ENCODE data around the gene ERBB4. TPM values are rescaled to one million over a fixed set of nuclear protein-coding genes. Genes with fewer than 3 reads are reported as not detected.

Gene ERBB4
- total and polyA plus RNA-seq, 10 of the 15 experiments (the other 5 are each of a cell fraction or from before 2014, with no cell fraction given): under 0.01 to 0.23 (median 0.01) TPM; not detected in 4

- TF ChIP-seq GABPA (IDR thresholded peaks at IDR 0.05; ENCODE audit: low read depth) (no peak), TCF12 (IDR thresholded peaks at IDR 0.05; ENCODE audit: low read depth, low read length) (no peak), PKNOX1 (IDR thresholded peaks at IDR 0.05) (no peak)
- CTCF ChIA-PET: interaction anchor here (0.7 to 1.0 kb wide), 2 partner anchors 9 to 151 kb away, joined by 3 read pairs; no protein-coding TSS in a partner anchor
Observed at GRCh38 chr2:212156088-212156487, 382.5 kb downstream of the ERBB4 start.

GRCh38 chr2:212154477-212154878 is 384.1 kb downstream of the ERBB4 start:
- Histone ChIP-seq H3K9ac (ENCODE audit: control insufficient read depth, insufficient read depth, low read length) (no peak overlapping the region), H4K20me1 (ENCODE audit: control insufficient read depth, insufficient read depth) (no peaks in the 10 kb centered on the region), H2AFZ (ENCODE audit: control insufficient read depth, low read depth, low read length) (no peak overlapping the region), H3K36me3 (ENCODE audit: control insufficient read depth in 2 of 2, insufficient read depth in 2 of 2, low read length in 1 of 2) (no peaks in the 10 kb centered on the region), H3K9me3 (replicated peaks; ENCODE audit: control insufficient read depth, insufficient read depth, low read length) (no peaks in the 10 kb centered on the region), H3K4me2 (ENCODE audit: control insufficient read depth, insufficient read depth) (no peak overlapping the region), H3K27ac (ENCODE audit: control insufficient read depth, insufficient read depth) (no peak overlapping the region), H3K4me1 (ENCODE audit: control insufficient read depth, insufficient read depth, low read length) (no peaks in the 10 kb centered on the region), H3K4me3 (no peak overlapping the region), H3K79me2 (ENCODE audit: control insufficient read depth, insufficient read depth, low read length) (no peaks in the 10 kb centered on the region), H3K27me3 (replicated peaks in 1 of 2; ENCODE audit: control insufficient read depth in 2 of 2, insufficient read depth in 2 of 2, low read length in 1 of 2) (no peaks in the 10 kb centered on the region)
- ATAC-seq (no peak), FAIRE-seq (no peak), DNase-seq (ENCODE audit: low read depth, low spot score) (no peak)
- in situ Hi-C loops (cut with MboI): no loop called here
- ChIA-PET POLR2A (no interaction called here), RAD21 (ENCODE audit: unreplicated experiment) (no interaction called here), CTCF (no interaction called here), SMC1A (ENCODE audit: uncharacterized antibody, unreplicated experiment) (interaction anchor here (1.1 kb wide), 1 partner anchor 8 kb away, joined by 3 read pairs; no protein-coding TSS in a partner anchor)
- BruUV-seq (replicated peaks): no TSS peak
- intact Hi-C loops (cut with micrococcal nuclease; ENCODE audit: unreplicated experiment): no loop called here
- WGBS (ENCODE audit: insufficient coverage, insufficient replicate concordance, low lambda C conversion rate, missing lambda C conversion rate): 90% methylated on average over 2 of the region's 2 CpGs
- TF ChIP-seq SUZ12 (IDR thresholded peaks at IDR 0.05; ENCODE audit: unreplicated experiment) (no peak), CUX1 (IDR thresholded peaks at IDR 0.05; ENCODE audit: insufficient replicate concordance, low read depth, low read length) (no peak), FOXM1 (IDR thresholded peaks at IDR 0.05; ENCODE audit: low read depth, low read length) (no peak), ATF2 (IDR thresholded peaks at IDR 0.05; ENCODE audit: low read length) (no peak), RELA (IDR thresholded peaks at IDR 0.05; ENCODE audit: borderline replicate concordance, partially characterized antibody) (no peak)

More at GRCh38 chr2:212156088-212156487, 382.5 kb downstream of the ERBB4 start:
- BruUV-seq (replicated peaks): no TSS peak
- Histone ChIP-seq H3K4me3 (no peak overlapping the region), H3K27ac (ENCODE audit: control insufficient read depth, insufficient read depth) (no peak overlapping the region), H4K20me1 (ENCODE audit: control insufficient read depth, insufficient read depth) (no peaks in the 10 kb centered on the region), H3K4me1 (ENCODE audit: control insufficient read depth, insufficient read depth, low read length) (no peaks in the 10 kb centered on the region), H3K79me2 (ENCODE audit: control insufficient read depth, insufficient read depth, low read length) (no peaks in the 10 kb centered on the region), H3K9me3 (replicated peaks; ENCODE audit: control insufficient read depth, insufficient read depth, low read length) (no peaks in the 10 kb centered on the region), H3K9ac (ENCODE audit: control insufficient read depth, insufficient read depth, low read length) (no peak overlapping the region), H3K36me3 (ENCODE audit: control insufficient read depth in 2 of 2, insufficient read depth in 2 of 2, low read length in 1 of 2) (no peaks in the 10 kb centered on the region), H2AFZ (ENCODE audit: control insufficient read depth, low read depth, low read length) (no peak overlapping the region), H3K27me3 (replicated peaks in 1 of 2; ENCODE audit: control insufficient read depth in 2 of 2, insufficient read depth in 2 of 2, low read length in 1 of 2) (no peaks in the 10 kb centered on the region), H3K4me2 (ENCODE audit: control insufficient read depth, insufficient read depth) (no peak overlapping the region)
- intact Hi-C loops (cut with micrococcal nuclease; ENCODE audit: unreplicated experiment) (no loop called here), in situ Hi-C loops (cut with MboI) (no loop called here)
- ChIA-PET SMC1A (ENCODE audit: uncharacterized antibody, unreplicated experiment) (interaction anchor here (1.1 kb wide), 1 partner anchor 151 kb away, joined by 3 read pairs; no protein-coding TSS in a partner anchor), POLR2A (no interaction called here), RAD21 (ENCODE audit: unreplicated experiment) (no interaction called here)
- WGBS (ENCODE audit: insufficient coverage, insufficient replicate concordance, low lambda C conversion rate, missing lambda C conversion rate): 16% methylated on average over 3 of the region's 3 CpGs
- ATAC-seq (no peak), DNase-seq (ENCODE audit: low read depth, low spot score) (no peak), FAIRE-seq (no peak)
